ENCODE data around the gene RREB1. TPM values are rescaled to one million over a fixed set of nuclear protein-coding genes. Genes with fewer than 3 reads are reported as not detected.

The RREB1 gene
- total RNA-seq, 4 donors from 2014 or later = 40.8 to 68.6 (median 54.4) TPM

DNA sequence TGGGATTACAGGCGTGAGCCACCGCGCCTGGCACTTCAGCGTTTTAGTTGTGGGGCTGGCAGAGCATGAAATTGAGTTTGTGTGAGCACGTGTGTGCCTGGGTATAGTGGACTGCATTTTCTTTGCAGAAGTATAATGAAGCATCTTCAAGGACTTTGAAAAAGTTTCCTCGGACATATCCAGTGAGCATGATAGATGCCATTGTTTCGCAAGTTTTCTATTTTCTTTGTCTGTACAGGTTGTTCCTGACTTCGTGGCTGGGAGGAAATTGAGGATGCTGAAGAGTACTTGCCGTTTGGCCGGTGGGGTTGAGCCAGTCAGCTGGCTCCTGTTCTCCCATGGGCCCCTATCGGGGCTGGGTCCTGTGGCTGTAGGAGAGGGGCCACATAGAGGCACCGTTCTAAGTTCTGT, 55.9 kb downstream of the RREB1 start:
- TF ChIP-seq POLR2A (IDR thresholded peaks at IDR 0.05) = no peak
- TF ChIP-seq CTCF (IDR thresholded peaks at IDR 0.05) = no peak
- intact Hi-C loops (cut with DNase I; ENCODE audit: low total_unique reads) = no loop called here
- no peak overlapping the region for H3K4me3 ChIP-seq (ENCODE audit: low read depth, poor library complexity, severe bottlenecking)
- no peak for DNase-seq (ENCODE audit: low spot score in 2 of 2)
- 81 to 85% methylated on average over 12 of the region's 12 CpGs for WGBS, 2 donors

- WGBS, 2 donors = 82 to 84% methylated on average over 5 of the region's 5 CpGs
- intact Hi-C loops (cut with DNase I; ENCODE audit: low total_unique reads) = no loop called here
- H3K4me3 ChIP-seq (ENCODE audit: low read depth, poor library complexity, severe bottlenecking) = no peak overlapping the region
- TF ChIP-seq POLR2A (IDR thresholded peaks at IDR 0.05) = no peak
- no peak for TF ChIP-seq CTCF (IDR thresholded peaks at IDR 0.05)
- DNase-seq (ENCODE audit: low spot score in 2 of 2) = no peak
Observed at GRCh38 chr6:7164536-7165001, 56.8 kb downstream of the RREB1 start.

GRCh38 chr6:7165002-7165889, 57.5 kb downstream of the RREB1 start:
- TF ChIP-seq POLR2A (IDR thresholded peaks at IDR 0.05) = no peak
- no peak for TF ChIP-seq CTCF (IDR thresholded peaks at IDR 0.05)
- H3K4me3 ChIP-seq (ENCODE audit: low read depth, poor library complexity, severe bottlenecking) = no peak overlapping the region
- intact Hi-C loops (cut with DNase I; ENCODE audit: low total_unique reads) = no loop called here
- WGBS, 2 donors = 66 to 70% methylated on average over 11 of the region's 11 CpGs
- DNase-seq (ENCODE audit: low spot score in 2 of 2) = no peak

DNA sequence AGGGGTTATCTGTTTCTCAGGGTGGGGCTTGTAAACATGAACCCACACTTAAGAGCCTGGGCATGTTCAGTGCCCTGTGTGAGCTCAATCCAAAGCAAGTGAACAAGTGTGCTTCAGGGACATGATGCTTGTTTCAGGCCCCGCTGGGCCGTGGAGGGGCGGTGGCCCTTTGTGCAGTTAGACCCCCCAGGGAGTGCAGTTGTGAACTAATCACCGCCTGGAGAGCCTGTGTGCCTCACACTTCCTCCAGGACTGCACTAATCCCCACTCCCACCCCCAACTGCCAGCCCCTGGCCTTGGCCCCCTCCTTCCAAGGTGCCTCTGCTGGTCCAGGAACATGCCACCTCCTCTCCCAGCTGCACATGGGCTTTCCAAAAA, 58.1 kb downstream of the RREB1 start:
- no peak for TF ChIP-seq POLR2A (IDR thresholded peaks at IDR 0.05)
- no peak for TF ChIP-seq CTCF (IDR thresholded peaks at IDR 0.05)
- no peak for DNase-seq (ENCODE audit: low spot score in 2 of 2)
- WGBS, 2 donors = 74 to 82% methylated on average over 4 of the region's 4 CpGs
- intact Hi-C loops (cut with DNase I; ENCODE audit: low total_unique reads) = no loop called here
- no peak overlapping the region for H3K4me3 ChIP-seq (ENCODE audit: low read depth, poor library complexity, severe bottlenecking)

DNA sequence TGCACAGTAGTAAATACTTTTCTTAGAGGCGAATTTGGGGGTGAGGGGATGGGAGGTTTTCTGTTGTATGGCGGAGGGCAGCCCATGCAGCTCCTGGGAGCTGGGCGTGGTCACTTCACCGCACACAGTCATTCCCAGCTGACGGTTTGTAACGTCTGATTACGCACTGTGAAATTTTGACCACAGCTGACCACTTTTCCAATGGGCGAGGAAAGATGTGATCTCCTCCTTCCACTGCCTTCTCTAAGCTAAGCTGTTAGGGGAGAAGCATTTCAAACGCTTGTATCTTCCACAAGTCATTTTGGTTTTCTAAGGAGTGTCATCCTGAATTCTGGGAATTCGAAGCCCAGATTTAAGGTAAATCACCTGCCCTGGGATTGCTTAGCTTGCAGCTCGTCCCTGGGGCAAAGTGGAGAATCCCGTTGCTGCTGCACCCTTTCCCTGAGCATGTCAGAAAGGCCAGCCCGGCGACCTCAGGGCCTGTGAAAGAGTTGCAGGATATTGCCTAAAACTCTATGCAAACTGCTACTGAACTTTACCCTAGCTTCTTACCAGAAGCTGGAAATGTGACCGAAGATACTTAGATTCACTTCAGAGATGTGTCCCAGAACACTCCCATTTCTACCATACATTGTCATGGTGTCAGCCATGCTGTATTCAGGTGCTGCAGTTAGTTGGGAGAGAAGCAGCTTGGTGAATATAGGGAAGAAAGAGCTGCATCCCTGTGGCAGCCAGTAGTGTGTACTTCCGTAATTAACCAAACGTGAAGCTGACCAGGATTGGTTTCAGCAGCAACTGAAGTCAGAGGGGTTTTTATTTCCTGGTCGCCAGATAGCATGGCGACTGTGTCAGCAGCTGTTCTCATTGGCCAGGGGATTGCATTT, 58.9 kb downstream of the RREB1 start:
- intact Hi-C loops (cut with DNase I; ENCODE audit: low total_unique reads) = no loop called here
- no peak overlapping the region for H3K4me3 ChIP-seq (ENCODE audit: low read depth, poor library complexity, severe bottlenecking)
- WGBS, 2 donors = 67 to 68% methylated on average over 19 of the region's 19 CpGs
- no peak for DNase-seq (ENCODE audit: low spot score in 2 of 2)
- TF ChIP-seq CTCF (IDR thresholded peaks at IDR 0.05) = no peak
- TF ChIP-seq POLR2A (IDR thresholded peaks at IDR 0.05) = no peak

Data from lower leg skin (tissue), 4 donors.